ENCODE data around the gene NME3.

The NME3 gene

DNA sequence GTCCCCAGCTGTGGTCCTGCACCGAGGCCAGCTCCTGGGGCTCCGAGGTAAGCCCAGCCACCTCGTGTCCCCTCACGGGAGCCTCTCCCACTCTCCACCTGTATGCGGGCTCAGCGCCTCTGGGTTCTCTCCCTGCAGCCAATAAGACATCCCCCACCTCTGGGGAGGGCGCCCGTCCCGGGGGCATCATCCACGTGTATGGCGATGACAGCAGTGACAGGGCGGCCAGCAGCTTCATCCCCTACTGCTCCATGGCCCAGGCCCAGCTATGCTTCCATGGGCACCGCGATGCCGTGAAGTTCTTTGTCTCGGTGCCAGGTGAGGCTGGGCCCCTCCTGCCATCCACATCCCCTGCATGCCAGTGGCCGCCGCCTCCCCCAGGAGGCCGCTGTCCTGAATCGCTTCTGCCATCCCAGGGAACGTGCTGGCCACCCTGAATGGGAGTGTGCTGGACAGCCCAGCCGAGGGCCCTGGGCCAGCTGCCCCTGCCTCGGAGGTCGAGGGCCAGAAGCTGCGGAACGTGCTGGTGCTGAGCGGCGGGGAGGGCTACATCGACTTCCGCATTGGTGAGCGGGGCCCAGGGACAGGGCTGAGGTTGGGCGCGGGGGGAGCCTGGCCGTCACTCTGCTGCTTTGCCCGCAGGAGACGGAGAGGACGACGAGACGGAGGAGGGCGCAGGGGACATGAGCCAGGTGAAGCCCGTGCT is 3.1 kb downstream of the NME3 start:
- no peak for DNase-seq

DNA sequence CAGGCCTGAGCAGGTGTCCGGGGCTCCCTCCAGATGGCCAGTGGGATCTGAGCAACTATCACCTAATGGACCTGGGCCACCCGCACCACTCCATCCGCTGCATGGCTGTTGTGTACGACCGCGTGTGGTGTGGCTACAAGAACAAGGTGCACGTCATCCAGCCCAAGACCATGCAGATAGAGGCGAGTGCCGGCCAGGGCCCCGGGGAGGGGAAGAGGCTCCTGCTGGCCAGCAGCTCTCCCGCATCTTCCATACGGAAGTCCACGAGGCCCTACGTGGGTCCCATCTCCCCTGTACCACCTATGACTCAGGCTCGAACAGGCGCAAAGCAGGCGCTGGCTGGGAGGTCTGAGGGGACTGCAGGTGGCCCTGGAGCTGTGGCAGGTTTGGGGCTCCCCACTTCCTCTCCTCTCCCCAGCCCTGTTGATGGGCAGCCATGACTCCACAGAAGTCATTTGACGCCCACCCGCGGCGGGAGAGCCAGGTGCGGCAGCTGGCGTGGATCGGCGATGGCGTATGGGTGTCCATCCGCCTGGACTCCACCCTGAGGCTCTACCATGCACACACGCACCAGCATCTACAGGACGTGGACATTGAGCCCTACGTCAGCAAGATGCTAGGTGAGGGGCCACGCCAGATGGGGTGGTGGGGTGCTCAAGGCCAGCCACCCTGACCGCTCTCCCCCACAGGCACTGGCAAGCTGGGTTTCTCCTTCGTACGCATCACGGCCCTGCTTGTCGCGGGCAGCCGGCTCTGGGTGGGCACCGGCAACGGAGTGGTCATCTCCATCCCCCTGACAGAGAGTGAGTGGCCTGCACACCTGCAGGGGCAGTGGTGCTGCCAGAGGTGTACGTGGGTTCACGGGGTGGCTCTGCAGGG is 4.0 kb downstream of the NME3 start:
- DNase-seq, result no peak

DNA sequence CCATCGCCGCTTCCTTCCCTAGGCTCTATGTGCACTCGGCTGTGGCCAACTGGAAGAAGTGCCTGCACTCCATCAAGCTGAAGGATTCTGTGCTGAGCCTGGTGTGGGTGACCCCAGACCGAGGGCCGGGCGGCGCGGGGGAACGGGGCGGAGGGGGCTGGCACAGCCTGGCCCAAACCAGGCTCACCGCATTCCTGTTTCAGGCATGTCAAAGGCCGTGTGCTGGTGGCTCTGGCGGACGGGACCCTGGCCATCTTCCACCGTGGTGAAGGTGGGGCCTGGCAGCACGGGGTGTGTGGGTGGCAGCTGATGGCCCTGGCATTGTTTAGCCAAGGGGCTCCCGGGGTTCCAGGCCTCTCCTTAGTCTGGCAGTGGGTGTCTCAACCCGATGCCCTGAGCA is 4.6 kb downstream of the NME3 start:
- no peak for DNase-seq

DNA sequence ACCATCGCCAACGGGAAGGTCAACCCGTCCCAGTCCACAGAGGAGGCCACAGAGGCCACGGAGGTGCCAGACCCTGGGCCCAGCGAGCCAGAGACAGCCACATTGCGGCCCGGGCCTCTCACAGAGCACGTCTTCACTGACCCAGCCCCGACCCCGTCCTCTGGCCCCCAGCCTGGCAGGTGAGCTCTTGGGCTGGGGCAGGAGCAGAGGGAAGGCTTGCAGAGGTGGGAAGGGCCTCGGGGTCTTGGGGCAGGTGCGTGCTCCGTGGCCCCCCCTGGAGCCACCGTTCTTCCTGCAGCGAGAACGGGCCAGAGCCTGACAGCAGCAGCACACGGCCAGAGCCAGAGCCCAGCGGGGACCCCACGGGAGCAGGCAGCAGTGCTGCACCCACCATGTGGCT is 5.1 kb downstream of the NME3 start:
- no peak for DNase-seq

DNA sequence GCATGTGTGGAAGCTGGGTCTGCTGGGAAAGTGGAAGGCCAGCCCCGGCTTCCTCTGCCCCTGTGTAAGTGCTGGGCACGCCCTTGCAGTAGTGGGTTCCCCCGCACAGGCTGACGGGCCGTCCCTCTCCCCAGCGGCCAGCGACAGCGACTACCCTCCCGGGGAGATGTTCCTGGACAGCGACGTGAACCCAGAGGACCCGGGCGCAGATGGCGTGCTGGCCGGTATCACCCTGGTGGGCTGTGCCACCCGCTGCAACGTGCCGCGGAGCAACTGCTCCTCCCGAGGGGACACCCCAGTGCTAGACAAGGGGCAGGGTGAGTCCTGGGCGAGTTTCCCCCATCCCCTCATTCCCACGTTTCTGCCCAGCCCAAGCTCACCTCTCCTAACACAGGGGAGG is 5.5 kb downstream of the NME3 start:
- no peak for DNase-seq

DNA sequence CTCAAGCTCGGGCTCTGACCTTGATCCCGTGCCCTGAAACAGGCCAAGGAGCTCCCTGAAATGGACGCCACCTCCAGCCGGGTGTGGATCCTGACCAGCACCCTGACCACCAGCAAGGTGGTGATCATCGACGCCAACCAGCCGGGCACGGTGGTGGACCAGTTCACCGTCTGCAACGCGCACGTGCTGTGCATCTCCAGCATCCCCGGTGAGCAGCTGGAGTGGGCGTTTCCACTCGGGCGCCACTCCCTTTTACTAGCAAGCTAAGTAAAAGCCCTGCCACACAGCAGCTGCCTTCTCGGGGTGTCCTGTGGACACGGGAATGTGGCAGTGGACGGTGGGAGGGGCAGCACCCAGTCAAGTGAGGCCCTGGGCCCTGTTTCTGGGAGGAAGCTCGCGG is 6.4 kb downstream of the NME3 start:
- DNase-seq, result no peak

DNA sequence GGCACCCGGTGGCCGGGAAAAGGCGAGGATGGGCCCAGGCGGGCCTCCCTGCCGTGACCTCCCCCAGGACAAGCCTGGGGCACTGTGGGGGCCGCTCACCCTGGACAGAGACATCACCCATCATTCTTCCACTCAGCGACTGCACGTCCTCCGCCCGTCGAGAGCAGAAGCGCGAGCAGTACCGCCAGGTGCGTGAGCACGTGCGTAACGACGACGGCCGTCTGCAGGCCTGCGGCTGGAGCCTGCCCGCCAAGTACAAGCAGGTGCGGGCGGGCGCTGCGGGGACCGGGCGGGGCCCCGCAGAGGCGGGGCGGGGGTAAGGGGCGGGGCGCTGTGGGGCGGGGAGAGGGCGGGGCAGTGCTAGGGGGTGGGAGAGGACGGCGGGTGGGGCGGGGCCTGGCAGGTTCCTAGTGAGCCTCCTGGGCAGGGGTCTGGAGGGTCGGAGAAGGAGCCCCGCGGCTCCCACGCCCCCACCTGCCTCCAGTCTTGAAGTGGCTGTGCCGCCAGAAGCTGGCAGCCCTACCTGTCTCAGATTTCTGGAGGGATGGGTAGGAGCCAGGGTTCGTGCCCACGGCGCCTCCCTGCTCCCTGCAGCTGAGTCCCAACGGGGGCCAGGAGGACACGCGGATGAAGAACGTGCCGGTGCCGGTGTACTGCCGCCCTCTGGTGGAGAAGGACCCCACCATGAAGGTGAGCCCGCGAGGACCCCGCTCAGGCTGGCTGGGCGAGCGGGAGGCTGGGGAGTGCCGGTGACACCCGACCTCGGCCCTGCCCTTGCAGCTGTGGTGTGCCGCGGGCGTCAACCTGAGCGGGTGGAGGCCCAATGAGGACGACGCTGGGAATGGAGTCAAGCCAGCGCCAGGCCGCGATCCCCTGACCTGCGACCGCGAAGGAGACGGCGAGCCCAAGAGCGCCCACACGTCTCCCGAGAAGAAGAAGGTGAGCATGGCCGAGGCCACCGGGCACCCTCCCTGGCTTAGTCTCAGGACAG is 7.5 kb downstream of the NME3 start:
- DNase-seq, result no peak

DNA sequence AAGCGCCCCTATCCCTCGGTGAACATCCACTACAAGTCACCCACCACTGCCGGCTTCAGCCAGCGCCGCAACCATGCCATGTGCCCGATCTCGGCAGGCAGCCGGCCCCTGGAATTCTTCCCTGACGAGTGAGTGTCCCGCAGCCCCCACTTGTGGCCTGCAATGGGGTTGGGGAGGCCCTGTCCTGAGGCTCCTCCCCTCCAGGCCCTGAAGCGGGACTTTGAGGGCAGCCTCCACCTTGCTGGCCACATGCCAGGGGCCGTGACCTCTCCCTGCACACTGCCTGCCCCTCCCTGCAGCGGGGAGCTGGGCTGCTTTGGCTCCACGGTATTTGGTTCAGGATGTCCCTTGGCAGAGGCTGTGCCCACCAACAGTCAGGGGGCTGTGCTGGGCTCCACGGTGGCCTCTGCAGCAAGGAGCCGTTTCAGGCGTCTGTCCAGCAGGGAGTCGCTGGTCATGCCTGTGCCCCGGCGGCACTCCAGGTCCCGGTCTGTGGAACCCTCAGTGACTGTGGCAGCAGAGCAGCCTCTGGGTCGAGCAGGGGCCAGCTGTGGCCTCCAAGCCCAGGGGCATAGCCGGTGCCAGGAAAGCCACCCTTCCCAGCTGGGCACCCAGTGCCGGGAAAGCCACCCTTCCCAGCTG is 8.3 kb downstream of the NME3 start:
- DNase-seq, result no peak

DNA sequence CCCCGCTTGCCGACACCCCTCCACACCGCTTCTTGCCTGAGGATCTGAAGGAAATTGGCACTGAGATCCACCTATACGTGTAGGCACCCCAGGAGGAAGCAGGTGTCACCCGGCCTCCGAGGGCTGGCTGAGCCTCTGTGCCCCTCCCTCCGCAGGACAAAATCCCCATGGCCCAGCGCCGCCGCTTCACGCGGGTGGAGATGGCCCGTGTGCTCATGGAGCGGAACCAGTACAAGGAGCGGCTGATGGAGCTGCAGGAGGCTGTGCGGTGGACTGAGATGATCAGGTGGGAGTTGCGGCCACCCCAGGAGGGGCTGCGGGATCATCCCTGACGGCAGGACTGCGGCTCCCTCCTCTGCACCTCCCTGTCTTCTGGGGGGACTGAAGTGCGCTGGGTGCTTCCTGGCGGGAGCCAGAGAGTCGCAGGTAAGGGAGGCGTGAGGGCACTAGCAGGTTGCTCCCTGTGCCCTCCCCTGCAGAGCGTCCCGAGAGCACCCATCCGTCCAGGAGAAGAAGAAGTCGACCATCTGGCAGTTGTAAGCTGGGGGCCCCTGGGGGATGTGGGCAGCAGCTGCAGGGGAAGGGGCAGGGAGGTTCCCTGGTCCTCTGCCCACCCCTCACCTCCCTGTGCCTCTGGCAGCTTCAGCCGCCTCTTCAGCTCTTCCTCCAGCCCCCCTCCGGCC is 9.0 kb downstream of the NME3 start:
- DNase-seq, result no peak

DNA sequence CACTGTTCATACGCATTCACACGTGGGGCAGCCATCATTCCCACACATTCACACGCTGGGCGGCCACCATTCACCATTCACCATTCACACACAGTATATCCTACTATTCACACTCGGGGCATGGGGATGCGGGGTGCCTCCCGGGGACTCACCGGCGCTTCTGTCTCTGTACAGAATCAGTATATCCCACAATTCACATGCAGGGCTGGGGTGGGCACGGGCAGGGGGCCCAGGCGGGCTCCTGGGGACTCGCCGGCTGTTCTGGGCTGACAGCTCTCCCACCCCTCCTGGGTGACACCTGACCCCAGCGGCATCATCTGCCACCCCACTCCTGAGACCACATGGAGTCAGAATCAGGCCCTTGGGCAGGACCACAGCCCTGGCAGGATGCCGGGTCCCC is 9.6 kb downstream of the NME3 start:
- DNase-seq, result no peak

DNA sequence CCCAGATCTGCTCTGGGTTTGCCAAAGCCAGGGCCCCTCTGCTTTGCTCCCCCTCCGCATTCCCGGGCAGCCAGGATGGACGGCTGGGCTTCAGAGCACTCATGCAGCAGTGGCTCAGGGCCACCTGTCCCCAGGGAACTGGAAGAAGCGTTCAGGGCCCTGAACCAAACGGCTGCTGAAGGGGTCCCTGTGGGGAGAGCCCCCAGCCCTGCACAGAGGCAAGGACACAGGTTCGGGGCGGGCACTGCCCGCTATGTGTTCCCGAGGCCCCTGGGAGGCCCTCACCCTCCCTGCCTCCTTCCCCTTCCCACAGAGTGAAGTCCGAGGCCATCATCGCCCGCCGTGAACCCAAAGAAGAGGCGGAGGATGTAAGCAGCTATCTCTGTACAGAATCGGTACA is 10.4 kb downstream of the NME3 start:
- no peak for DNase-seq

DNA sequence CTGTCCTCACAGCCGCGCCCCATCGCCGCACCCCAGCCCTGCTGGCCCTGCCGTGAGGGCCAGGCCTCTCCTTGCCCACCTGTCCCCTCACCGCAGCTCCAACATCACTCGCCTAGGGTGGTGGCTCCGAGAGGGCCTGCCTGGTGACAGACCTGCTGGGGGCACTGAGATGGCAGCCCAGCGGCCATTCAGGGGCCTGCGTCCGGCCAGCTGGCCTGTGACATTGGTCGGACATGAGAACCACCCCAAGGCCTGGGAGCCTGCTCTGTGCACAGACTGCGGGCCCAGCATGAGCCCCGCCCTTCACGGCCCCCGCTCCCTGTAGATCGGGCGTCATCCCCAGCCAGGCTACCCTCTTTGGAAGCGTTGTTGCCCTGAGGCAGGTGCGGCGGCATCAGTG is 11.8 kb downstream of the NME3 start:
- DNase-seq, result no peak

DNA sequence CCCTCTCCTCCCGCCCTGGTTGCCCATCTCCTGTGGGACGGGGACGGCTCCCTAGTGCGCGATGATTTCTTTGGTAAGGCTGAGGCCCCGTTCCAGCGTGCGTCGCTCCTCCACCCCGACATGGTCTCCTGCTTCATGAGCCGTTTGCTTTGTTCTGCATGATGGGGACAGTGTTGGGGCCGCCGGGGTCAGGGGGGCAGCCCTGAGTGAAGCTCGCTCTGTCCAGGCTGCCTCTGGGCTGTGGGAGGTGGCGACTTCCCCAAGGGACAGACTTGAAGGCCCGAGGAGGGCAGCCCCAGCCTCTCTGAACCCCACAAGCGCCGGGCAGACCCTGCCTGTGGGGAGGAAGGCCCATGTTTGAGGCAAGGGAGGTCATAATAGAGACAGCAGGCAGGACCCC is 12.4 kb downstream of the NME3 start:
- no peak for DNase-seq

DNA sequence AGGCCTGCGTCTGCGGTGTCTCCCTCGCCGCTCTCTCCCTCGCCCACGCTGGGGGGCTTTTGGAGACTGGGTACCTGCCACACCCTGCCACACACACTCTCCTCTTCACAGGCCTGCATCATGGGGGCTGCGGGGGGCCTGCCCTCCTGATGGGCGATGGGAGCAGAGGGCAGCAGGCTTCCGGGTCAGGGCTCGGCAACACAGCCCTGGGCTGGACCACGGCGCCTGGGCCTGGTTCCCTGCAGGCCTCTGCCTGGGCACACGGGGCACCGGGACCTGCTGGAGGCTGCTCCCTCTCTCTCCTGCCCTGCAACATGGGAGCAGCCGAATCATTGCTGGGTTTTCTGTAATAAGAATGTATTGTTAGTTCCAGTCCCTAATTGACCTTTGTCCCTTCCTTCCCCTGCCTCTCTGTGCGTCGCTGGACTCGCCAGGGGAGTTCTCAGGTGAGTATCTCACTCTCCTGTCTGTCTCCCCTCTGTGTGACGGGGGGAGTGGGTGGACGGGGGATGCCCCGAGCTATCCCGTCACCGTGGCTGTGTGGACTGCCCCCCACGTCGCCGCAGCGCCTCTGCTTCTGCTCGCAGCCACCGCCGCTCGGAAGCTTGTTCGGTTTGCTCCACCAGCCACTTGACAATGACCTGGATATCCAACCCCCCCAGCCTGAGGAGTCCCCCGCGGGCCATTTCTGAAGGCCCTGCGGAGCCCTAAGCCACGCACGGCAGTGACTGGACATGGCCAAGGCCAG is 13.5 kb downstream of the NME3 start:
- DNase-seq, result no peak

DNA sequence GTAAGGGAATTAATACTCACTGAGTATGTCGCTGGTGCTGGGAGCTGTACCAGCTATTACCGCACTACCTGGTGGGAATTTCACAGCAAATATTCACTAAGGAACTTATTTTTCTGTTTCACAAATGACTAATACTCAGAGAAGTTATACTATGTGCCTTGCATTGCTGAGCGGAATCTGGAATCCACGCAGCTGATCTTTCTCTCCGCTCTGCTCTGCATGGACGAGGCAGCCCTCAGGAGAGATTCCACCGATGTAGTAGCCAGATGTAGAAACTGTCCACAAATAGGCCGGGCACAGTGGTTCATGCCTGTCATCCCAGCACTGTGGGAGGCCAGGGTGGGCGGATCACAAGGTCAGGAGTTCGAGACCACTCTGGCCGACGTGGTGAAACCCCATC is 17.1 kb downstream of the NME3 start:
- no peak for DNase-seq

DNA sequence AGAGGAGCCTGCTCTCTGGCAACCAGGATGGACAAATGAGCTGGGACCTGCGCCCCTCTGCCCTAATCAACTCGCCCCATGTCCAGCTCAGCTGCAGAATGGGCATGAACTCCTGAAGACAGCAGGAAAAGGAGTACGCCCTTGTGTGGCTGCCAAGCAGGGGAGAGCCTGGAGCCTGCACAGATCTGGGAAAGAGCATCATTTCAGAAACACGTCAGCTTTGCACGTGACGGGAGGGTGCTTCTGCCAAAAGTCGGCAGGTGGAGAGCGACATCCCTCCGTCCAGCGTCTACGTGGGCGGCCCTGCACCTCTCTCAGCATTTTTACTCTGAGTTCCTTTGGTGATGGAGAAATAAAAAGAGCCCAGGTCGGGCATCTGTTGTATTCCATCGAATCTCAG is 18.5 kb downstream of the NME3 start:
- no peak for DNase-seq

DNA sequence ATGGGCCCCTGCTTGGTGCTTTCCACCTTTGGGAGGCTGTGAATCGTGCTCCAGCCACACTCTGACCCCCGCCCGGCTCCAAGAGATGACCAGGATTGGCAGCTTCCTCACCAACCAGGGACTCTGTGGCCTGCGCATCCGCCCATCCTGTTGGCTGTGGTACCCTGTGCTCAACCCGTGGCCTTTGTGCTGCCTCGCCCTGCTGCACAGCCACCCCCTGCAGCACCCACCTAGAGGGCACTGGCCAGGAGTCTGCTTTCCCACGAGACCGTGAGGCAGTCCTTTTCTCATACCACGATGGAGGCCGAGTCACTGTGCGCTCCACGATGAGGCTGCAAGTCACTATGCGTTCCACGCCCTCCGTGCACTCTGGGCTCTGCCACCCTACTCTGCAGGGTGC is 19.4 kb downstream of the NME3 start:
- DNase-seq, result no peak

DNA sequence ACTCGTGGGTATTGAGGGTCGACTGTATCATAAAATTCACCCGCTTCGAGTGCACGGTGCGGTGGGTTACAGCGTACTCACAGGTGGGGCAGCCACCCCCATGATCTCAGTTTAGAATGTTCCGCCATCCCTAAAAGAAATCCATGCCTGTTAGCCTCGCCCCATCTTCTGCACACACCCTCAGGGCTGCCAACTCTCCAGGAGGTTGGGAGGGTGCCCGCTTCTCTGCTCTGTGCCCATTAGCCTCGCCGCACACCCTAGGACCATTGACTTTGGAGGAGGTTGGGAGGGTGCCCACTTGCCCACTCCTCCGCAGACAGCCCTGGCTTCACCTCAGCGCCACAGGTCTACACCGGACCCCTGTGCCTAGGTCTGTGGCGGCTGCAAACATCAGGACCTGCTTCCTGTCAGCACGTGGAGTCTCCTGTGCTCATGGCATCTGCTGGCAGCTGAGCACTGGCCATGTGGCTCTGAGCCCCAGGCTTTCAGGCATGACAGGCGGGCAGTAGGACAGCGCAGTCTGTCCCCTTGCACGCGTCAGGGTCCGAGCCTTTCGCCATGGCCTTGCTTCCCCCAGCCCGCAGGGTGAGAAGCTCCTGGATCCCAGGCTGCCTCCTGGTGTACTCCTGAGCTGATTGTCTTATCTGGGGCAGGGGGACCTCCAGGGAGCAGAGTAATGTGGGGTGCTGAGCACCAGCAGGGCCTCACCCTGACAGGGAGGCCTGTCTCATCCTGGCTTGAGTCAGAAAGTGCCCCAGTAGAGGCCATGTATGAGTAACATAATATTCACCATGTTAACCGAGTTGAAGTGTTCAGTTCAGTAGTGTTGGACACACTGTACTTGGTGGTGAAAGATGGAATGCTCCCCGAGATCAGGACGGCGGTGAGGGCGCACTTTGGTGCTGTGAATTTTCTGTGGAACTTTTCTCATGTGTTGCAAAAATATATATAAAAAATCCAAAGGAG is 21.9 kb downstream of the NME3 start:
- no peak for DNase-seq

DNA sequence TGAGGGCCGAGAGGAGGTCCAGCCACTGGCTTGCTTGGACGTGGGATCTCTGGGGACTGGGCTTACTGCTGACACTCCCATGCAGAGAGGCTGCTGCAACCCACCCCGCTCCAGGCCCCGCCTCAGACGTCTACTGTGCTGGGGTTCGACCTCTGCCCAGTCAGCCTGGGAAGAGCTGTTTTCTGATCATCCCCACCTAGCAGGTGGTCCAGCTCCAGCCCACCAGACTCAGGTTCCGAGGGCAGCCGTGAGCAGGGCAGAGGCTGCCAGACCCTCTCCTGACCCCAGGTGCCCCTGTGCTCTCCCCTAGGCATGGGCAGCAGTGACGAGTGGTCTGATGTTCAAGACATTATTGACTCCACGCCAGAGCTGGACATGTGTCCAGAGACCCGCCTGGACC is 23.4 kb downstream of the NME3 start:
- no peak for DNase-seq

DNA sequence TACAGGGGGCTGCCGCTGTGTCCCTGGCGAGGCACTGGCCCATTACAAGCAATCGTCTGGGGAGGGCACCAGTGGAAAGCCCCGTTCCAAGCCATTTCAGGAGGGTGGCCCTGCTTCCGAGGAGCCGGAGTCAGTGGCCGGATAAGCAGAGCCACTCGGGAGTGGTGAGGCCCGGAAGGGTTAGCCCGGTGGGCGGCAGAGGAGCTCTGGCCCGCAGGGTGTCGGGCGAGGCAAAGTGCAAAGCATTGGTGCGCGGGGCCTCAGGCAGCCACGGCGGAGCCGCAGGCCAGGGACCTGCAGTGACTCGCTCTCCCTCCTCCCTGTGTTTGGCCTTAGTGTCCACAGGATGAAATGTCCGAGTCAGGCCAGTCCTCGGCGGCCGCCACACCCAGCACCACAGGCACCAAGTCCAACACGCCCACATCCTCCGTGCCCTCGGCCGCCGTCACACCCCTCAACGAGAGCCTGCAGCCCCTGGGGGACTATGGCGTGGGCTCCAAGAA is 24.6 kb downstream of the NME3 start:
- DNase-seq, result no peak
